Activated CD4-positive, alpha-beta memory T cell treated with anti-CD3 and anti-CD28 coated beads for 36 hours (primary cell): ENCODE measurements around the gene CDK6. TPM values are rescaled to one million over a fixed set of nuclear protein-coding genes. Genes with fewer than 3 reads are reported as not detected.
A peak's percentile ranks its signal among the peaks of the same experiment; 100 is the strongest.

Experiments used
- CTCF ChIA-PET: fragments of 350-600 bp; sonication (Branson Sonifier 250); formaldehyde crosslinking; loops from one replicate; lab custom pipeline; 2021; ENCODE audit warnings: antibody characterized with exemption, inconsistent platforms; lab: Charles Lee
- POLR2A ChIA-PET: fragments of 350-600 bp; sonication (Branson Sonifier 250); formaldehyde crosslinking; loops from one replicate; lab custom pipeline; 2021; ENCODE audit warnings: antibody characterized with exemption; lab: Charles Lee
- DNase-seq: peaks from one replicate; pipeline ENCODE4 v3.0.0-alpha.2; 2020
- H3K27ac Mint-ChIP-seq: one replicate; pipeline ENCODE4 v1.8.0; 2021; ENCODE audit warnings: mixed read lengths
- H3K27me3 Mint-ChIP-seq: one replicate; pipeline ENCODE4 v1.8.0; 2021; ENCODE audit warnings: mixed read lengths
- H3K36me3 Mint-ChIP-seq: one replicate; pipeline ENCODE4 v1.8.0; 2021; ENCODE audit warnings: mixed read lengths
- H3K4me1 Mint-ChIP-seq: one replicate; pipeline ENCODE4 v1.8.0; 2021; ENCODE audit warnings: low read depth, mixed read lengths
- H3K4me3 Mint-ChIP-seq: one replicate; pipeline ENCODE4 v1.8.0; 2021; ENCODE audit warnings: mild to moderate bottlenecking, mixed read lengths
- H3K9me3 Mint-ChIP-seq: one replicate; pipeline ENCODE4 v1.8.0; 2021; ENCODE audit warnings: mixed read lengths
- intact Hi-C: fragments of 100-400 bp; cut with micrococcal nuclease; formaldehyde crosslinking; loops from one replicate; pipeline ENCODE4 v1.15.1; 2023
- total RNA-seq, 2 experiments: library from RNA; stranded (reverse); gene quantifications; one replicate each; pipeline ENCODE4 v1.2.3, GENCODE V29; 2021

The CDK6 gene
- total RNA-seq, 2 experiments from 2014 or later: 131 to 132 TPM

GRCh38 chr7:92699966-92700514 is 136.3 kb downstream of the CDK6 start:
- ChIA-PET POLR2A (no interaction called here), CTCF (no interaction called here)
- intact Hi-C loops: no loop called here
- Mint-ChIP-seq H3K4me3 (no peak overlapping the region), H3K36me3 (peaks cover 27% of the 10 kb centered on the region), H3K9me3 (peaks cover 2% of the 10 kb centered on the region), H3K27me3 (no peaks in the 10 kb centered on the region), H3K4me1 (peaks cover 19% of the 10 kb centered on the region), H3K27ac (no peak overlapping the region)
- no peak for DNase-seq

GRCh38 chr7:92699560-92699959 is 136.8 kb downstream of the CDK6 start:
- no peak overlapping the region for H3K4me3 Mint-ChIP-seq
- no peaks in the 10 kb centered on the region for H3K27me3 Mint-ChIP-seq
- H3K9me3 Mint-ChIP-seq: no peaks in the 10 kb centered on the region
- ChIA-PET CTCF (no interaction called here), POLR2A (no interaction called here)
- H3K36me3 Mint-ChIP-seq: peaks cover 28% of the 10 kb centered on the region
- intact Hi-C loops: no loop called here
- H3K4me1 Mint-ChIP-seq: peaks cover 19% of the 10 kb centered on the region
- no peak overlapping the region for H3K27ac Mint-ChIP-seq
- DNase-seq: no peak

GRCh38 chr7:92698237-92698841 is 138.0 kb downstream of the CDK6 start:
- ChIA-PET POLR2A (no interaction called here), CTCF (interaction anchor here (0.9 kb wide), 1 partner anchor 134 kb away, joined by 3 read pairs; no protein-coding TSS in a partner anchor)
- Mint-ChIP-seq H3K4me3 (no peak overlapping the region), H3K27ac (no peak overlapping the region), H3K27me3 (no peaks in the 10 kb centered on the region), H3K4me1 (peaks cover 20% of the 10 kb centered on the region), H3K9me3 (peaks cover 4% of the 10 kb centered on the region), H3K36me3 (peaks cover 27% of the 10 kb centered on the region)
- no peak for DNase-seq
- intact Hi-C loops: no loop called here

GRCh38 chr7:92697414-92697813 is 139.0 kb downstream of the CDK6 start:
- H3K4me3 Mint-ChIP-seq: no peak overlapping the region
- POLR2A ChIA-PET: no interaction called here

GRCh38 chr7:92697012-92697411 is 139.4 kb downstream of the CDK6 start:
- Mint-ChIP-seq H3K4me1 (peaks cover 27% of the 10 kb centered on the region), H3K9me3 (peaks cover 4% of the 10 kb centered on the region), H3K27ac (no peak overlapping the region), H3K36me3 (peaks cover 25% of the 10 kb centered on the region), H3K4me3 (no peak overlapping the region), H3K27me3 (no peaks in the 10 kb centered on the region)
- POLR2A ChIA-PET: no interaction called here
- CTCF ChIA-PET: interaction anchor here (0.5 to 2.3 kb wide), 2 partner anchors 136 to 586 kb away, joined by 3 to 11 read pairs; no protein-coding TSS in a partner anchor
- intact Hi-C loops: no loop called here
- DNase-seq: no peak

More at GRCh38 chr7:92697414-92697813, 139.0 kb downstream of the CDK6 start:
- Mint-ChIP-seq H3K9me3 (peaks cover 4% of the 10 kb centered on the region), H3K36me3 (peaks cover 25% of the 10 kb centered on the region), H3K4me1 (peaks cover 24% of the 10 kb centered on the region), H3K27ac (no peak overlapping the region), H3K27me3 (no peaks in the 10 kb centered on the region)
- CTCF ChIA-PET: interaction anchor here (0.5 to 0.9 kb wide), 2 partner anchors 135 to 586 kb away, joined by 3 read pairs; no protein-coding TSS in a partner anchor
- intact Hi-C loops: no loop called here
- DNase-seq: no peak

- Mint-ChIP-seq H3K36me3 (peaks cover 22% of the 10 kb centered on the region), H3K4me1 (peaks cover 30% of the 10 kb centered on the region), H3K4me3 (no peak overlapping the region), H3K27ac (no peak overlapping the region), H3K27me3 (no peaks in the 10 kb centered on the region), H3K9me3 (peaks cover 4% of the 10 kb centered on the region)
- ChIA-PET POLR2A (no interaction called here), CTCF (interaction anchor here (0.8 to 2.3 kb wide), 3 partner anchors 76 to 207 kb away, joined by 3 to 11 read pairs (median 6); no protein-coding TSS in a partner anchor)
- no peak for DNase-seq
- intact Hi-C loops: no loop called here
Observed at GRCh38 chr7:92696584-92696983, 139.8 kb downstream of the CDK6 start.

- H3K4me3 Mint-ChIP-seq: no peak overlapping the region
- H3K36me3 Mint-ChIP-seq: peaks cover 19% of the 10 kb centered on the region
- no peaks in the 10 kb centered on the region for H3K27me3 Mint-ChIP-seq
- H3K9me3 Mint-ChIP-seq: peaks cover 4% of the 10 kb centered on the region
- ChIA-PET POLR2A (interaction anchor here (0.8 kb wide), 1 partner anchor 10 kb away, joined by 3 read pairs; no protein-coding TSS in a partner anchor), CTCF (interaction anchor here (0.8 to 2.3 kb wide), 3 partner anchors 75 to 208 kb away, joined by 3 to 11 read pairs (median 6); no protein-coding TSS in a partner anchor)
- no peak for DNase-seq
- H3K4me1 Mint-ChIP-seq: peaks cover 37% of the 10 kb centered on the region
- intact Hi-C loops: no loop called here
- no peak overlapping the region for H3K27ac Mint-ChIP-seq
Observed at GRCh38 chr7:92695308-92696261, 140.8 kb downstream of the CDK6 start.

- H3K4me3 Mint-ChIP-seq: no peak overlapping the region
- no peaks in the 10 kb centered on the region for H3K27me3 Mint-ChIP-seq
- no peak overlapping the region for H3K27ac Mint-ChIP-seq
- H3K9me3 Mint-ChIP-seq: peaks cover 10% of the 10 kb centered on the region
- CTCF ChIA-PET: no interaction called here
- no peak for DNase-seq
- peaks cover 43% of the 10 kb centered on the region for H3K4me1 Mint-ChIP-seq
- POLR2A ChIA-PET: no interaction called here
- intact Hi-C loops: loop anchor here (5.0 kb wide), 1 partner anchor 73 kb away; no protein-coding TSS in a partner anchor
- H3K36me3 Mint-ChIP-seq: peaks cover 32% of the 10 kb centered on the region
Observed at GRCh38 chr7:92694211-92694610, 142.2 kb downstream of the CDK6 start.

- Mint-ChIP-seq H3K4me3 (no peak overlapping the region), H3K9me3 (peaks cover 10% of the 10 kb centered on the region), H3K27me3 (no peaks in the 10 kb centered on the region), H3K27ac (no peak overlapping the region), H3K36me3 (peaks cover 38% of the 10 kb centered on the region), H3K4me1 (peaks cover 49% of the 10 kb centered on the region)
- CTCF ChIA-PET: no interaction called here
- POLR2A ChIA-PET: no interaction called here
- intact Hi-C loops: loop anchor here (5.0 kb wide), 1 partner anchor 74 kb away; no protein-coding TSS in a partner anchor
- no peak for DNase-seq
Observed at GRCh38 chr7:92693519-92693918, 142.9 kb downstream of the CDK6 start.

GRCh38 chr7:92691578-92691977 is 144.8 kb downstream of the CDK6 start:
- Mint-ChIP-seq H3K4me3 (no peak overlapping the region), H3K4me1 (peaks cover 60% of the 10 kb centered on the region), H3K36me3 (peaks cover 43% of the 10 kb centered on the region), H3K9me3 (peaks cover 10% of the 10 kb centered on the region), H3K27me3 (no peaks in the 10 kb centered on the region), H3K27ac (peak overlapping the region; percentile 83)
- DNase-seq: no peak
- ChIA-PET POLR2A (no interaction called here), CTCF (no interaction called here)
- intact Hi-C loops: loop anchor here (1.0 to 5.0 kb wide), 5 partner anchors 27 to 363 kb away; no protein-coding TSS in a partner anchor

- peak; percentile 83 for DNase-seq
- peaks cover 48% of the 10 kb centered on the region for H3K36me3 Mint-ChIP-seq
- intact Hi-C loops: loop anchor here (1.0 to 5.0 kb wide), 11 partner anchors 21 to 352 kb away; partner anchors contain the start of genes PEX1 and RBM48
- ChIA-PET CTCF (interaction anchor here (0.7 kb wide), 1 partner anchor 147 kb away, joined by 4 read pairs; no protein-coding TSS in a partner anchor), POLR2A (interaction anchor here (1.4 to 1.7 kb wide), 3 partner anchors 43 to 128 kb away, joined by 3 to 5 read pairs (median 4); no protein-coding TSS in a partner anchor)
- peaks cover 6% of the 10 kb centered on the region for H3K9me3 Mint-ChIP-seq
- no peaks in the 10 kb centered on the region for H3K27me3 Mint-ChIP-seq
- peaks cover 88% of the 10 kb centered on the region for H3K4me1 Mint-ChIP-seq
- peak overlapping the region; percentile 87 for H3K27ac Mint-ChIP-seq
- H3K4me3 Mint-ChIP-seq: no peak overlapping the region
Observed at GRCh38 chr7:92685136-92686042, 151.0 kb downstream of the CDK6 start.
